ENCODE data around the gene MAPK8. TPM values are rescaled to one million over a fixed set of nuclear protein-coding genes. Genes with fewer than 3 reads are reported as not detected.

Gene MAPK8
- total and polyA plus RNA-seq, 12 donors, result 7.4 to 41.9 (median 30.0) TPM

DNA sequence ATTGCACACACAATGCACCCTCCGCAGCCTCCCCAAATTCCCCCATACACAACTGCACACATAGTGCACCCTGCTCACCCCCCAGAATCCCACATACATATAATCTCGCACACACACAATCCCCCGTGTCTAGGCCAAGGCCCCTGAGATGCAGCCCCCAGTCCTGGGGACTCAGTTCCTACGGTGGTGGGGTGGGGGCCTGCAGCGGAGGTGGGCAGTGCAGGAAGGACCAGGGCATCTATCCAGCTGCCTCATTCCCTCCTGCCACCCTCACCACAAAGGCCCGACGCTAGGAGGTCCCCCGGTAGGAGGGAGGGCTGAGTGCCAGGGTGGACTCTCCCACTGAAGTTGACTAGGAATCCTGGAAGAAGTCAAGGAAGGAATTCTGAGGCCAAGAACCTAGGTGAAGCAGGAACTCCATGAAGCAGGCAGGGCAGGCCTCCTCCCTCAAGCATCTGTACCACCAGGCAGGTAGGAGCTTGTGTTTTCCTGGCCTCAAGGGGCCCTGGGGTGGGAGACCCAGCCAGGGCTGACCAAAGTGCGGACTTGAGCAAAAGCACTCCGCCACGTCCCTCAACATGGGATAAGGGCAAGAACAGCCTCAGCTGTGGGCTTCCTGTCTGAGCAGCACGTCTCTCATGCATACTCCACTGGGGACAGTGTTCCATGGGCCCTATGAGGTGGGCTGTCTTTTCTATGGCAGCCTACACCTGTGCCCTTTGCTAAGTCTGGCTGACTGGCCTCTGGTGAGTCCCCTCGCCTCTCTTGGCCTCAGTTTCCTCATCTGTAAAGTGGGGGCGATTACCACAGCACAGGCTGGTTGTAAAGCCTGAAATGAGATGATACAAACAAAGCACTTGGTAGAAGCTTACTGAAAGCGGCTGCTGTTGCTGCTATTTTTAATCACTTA, 145.7 kb downstream of the MAPK8 start:
- no peak for DNase-seq
- ATAC-seq, result no peak
- no peaks in the 10 kb centered on the region for H3K9me3 ChIP-seq
- peaks cover 0 to 12% (median 5%) of the 10 kb centered on the region in 9 donors for H3K4me1 ChIP-seq
- WGBS, 2 donors, result 83 to 84% methylated on average over 15 of the region's 15 CpGs
- no peak overlapping the region for H3K27ac ChIP-seq
- no peak overlapping the region for H3K4me3 ChIP-seq
- intact Hi-C loops (cut with DNase I), result no loop called here
- no peaks in the 10 kb centered on the region for H3K27me3 ChIP-seq
- peaks cover 0 to 28% (median 0%) of the 10 kb centered on the region in 9 donors for H3K36me3 ChIP-seq
- no peak for TF ChIP-seq CTCF (IDR thresholded peaks at IDR 0.05)

GRCh38 chr10:48452879-48453412, 146.5 kb downstream of the MAPK8 start:
- intact Hi-C loops (cut with DNase I), result no loop called here
- H3K4me3 ChIP-seq, result no peak overlapping the region
- DNase-seq (no peak), ATAC-seq (no peak)
- TF ChIP-seq CTCF (IDR thresholded peaks at IDR 0.05), result no peak
- H3K27me3 ChIP-seq, result no peaks in the 10 kb centered on the region
- peaks cover 0 to 28% (median 0%) of the 10 kb centered on the region in 9 donors for H3K36me3 ChIP-seq
- H3K4me1 ChIP-seq, result peaks cover 0 to 15% (median 5%) of the 10 kb centered on the region in 9 donors
- H3K9me3 ChIP-seq, result no peaks in the 10 kb centered on the region
- WGBS, 2 donors, result 90 to 92% methylated on average over 6 of the region's 6 CpGs
- H3K27ac ChIP-seq, result no peak overlapping the region

DNA sequence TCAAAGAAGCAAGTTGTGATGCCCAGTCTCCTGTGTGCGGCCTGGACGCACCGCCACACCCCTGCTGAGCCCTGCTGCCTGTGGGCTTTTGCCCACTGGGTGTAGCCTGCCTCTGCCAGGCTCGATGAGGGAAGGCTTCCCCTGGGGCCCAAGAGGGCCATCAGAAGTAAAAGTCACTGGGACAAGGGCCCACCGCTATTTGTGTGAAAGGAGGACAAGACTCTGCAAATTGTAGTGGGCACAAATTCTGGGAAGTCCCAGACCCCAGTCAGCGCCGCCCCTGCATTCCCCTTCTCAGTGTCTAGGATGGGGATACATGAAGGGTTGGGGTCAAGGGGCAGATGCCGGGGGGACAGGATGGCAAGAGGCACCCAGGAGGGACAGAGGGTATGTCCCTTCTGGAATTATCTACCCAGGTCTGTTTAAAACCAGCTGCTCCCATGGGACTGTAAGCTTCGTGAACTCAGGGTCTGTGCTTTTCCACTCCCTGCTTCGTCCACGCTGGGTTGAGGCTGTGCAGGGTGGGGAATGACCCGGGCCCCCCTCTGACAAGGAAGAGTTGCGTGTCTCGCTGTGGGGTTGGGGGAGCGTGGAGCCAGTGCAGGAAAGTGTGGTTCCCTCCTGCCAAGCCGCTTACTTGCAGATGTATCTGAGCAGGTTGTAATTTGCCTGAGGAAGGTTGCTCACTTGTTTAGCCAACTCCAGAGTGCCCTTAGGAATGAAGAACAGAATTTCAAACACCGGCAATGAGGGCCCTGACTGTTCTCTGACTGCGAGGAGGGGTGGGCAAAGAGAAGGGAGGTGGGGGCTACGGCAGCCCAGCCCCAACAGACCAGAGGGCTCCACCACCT, 147.2 kb downstream of the MAPK8 start:
- intact Hi-C loops (cut with DNase I), result no loop called here
- peaks cover 0 to 15% (median 5%) of the 10 kb centered on the region in 9 donors for H3K4me1 ChIP-seq
- WGBS, 2 donors, result 90 to 91% methylated on average over 19 of the region's 19 CpGs
- TF ChIP-seq CTCF (IDR thresholded peaks at IDR 0.05), result no peak
- ATAC-seq, result no peak
- no peaks in the 10 kb centered on the region for H3K9me3 ChIP-seq
- no peak for DNase-seq
- H3K36me3 ChIP-seq, result peaks cover 0 to 28% (median 0%) of the 10 kb centered on the region in 9 donors
- H3K27me3 ChIP-seq, result no peaks in the 10 kb centered on the region
- H3K4me3 ChIP-seq, result no peak overlapping the region
- no peak overlapping the region for H3K27ac ChIP-seq
